ENCODE results near the gene PRSS2.
"Not testable (repeated sequence)": the region's sequence is repeated elsewhere in the genome, so short reads cannot be mapped to it uniquely, and the experiment has no call there.

PRSS2 gene

GRCh38 chr7:142770661-142771352, at the start of gene PRSS2:
TSS of gene PRSS2 (plus strand) at chr7:142770970. CDS start at chr7:142770983, 13 bp downstream.
- no peak for DNase-seq (ENCODE audit: low read depth)
- TF ChIP-seq CTCF (conservative IDR thresholded peaks at IDR 0.05; ENCODE audit: control insufficient read depth, insufficient read depth, low read depth, low read length), result no peak
- no peak within 1 kb of the TSS for H3K4me3 ChIP-seq (ENCODE audit: control insufficient read depth, low read depth, low read length)

- DNase-seq (ENCODE audit: low read depth), result no peak
These were observed 49.8 kb upstream of the PRSS2 start for GRCh38 chr7:142720986-142721385.

GRCh38 chr7:142722248-142722794, 48.4 kb upstream of the PRSS2 start:
- no peak for TF ChIP-seq CTCF (conservative IDR thresholded peaks at IDR 0.05; ENCODE audit: control insufficient read depth, insufficient read depth, low read depth, low read length)
- no peak overlapping the region for H3K4me3 ChIP-seq (ENCODE audit: control insufficient read depth, low read depth, low read length)

More at GRCh38 chr7:142720986-142721385, 49.8 kb upstream of the PRSS2 start:
- no peak for TF ChIP-seq CTCF (conservative IDR thresholded peaks at IDR 0.05; ENCODE audit: control insufficient read depth, insufficient read depth, low read depth, low read length)
- no peak overlapping the region for H3K4me3 ChIP-seq (ENCODE audit: control insufficient read depth, low read depth, low read length)

GRCh38 chr7:142733271-142733670, 37.5 kb upstream of the PRSS2 start:
- H3K4me3 ChIP-seq (ENCODE audit: control insufficient read depth, low read depth, low read length), result no peak overlapping the region
- no peak for TF ChIP-seq CTCF (conservative IDR thresholded peaks at IDR 0.05; ENCODE audit: control insufficient read depth, insufficient read depth, low read depth, low read length)

More at GRCh38 chr7:142722248-142722794, 48.4 kb upstream of the PRSS2 start:
- no peak for DNase-seq (ENCODE audit: low read depth)

GRCh38 chr7:142739923-142740492, 30.8 kb upstream of the PRSS2 start:
- no peak for DNase-seq (ENCODE audit: low read depth)
- no peak for TF ChIP-seq CTCF (conservative IDR thresholded peaks at IDR 0.05; ENCODE audit: control insufficient read depth, insufficient read depth, low read depth, low read length)
- H3K4me3 ChIP-seq (ENCODE audit: control insufficient read depth, low read depth, low read length), result no peak overlapping the region

More at GRCh38 chr7:142733271-142733670, 37.5 kb upstream of the PRSS2 start:
- no peak for DNase-seq (ENCODE audit: low read depth)

- no peak overlapping the region for H3K4me3 ChIP-seq (ENCODE audit: control insufficient read depth, low read depth, low read length)
- no peak for TF ChIP-seq CTCF (conservative IDR thresholded peaks at IDR 0.05; ENCODE audit: control insufficient read depth, insufficient read depth, low read depth, low read length)
- DNase-seq (ENCODE audit: low read depth), result no peak
These were observed 30.0 kb upstream of the PRSS2 start for GRCh38 chr7:142740786-142741185.

GRCh38 chr7:142741932-142742331, 28.8 kb upstream of the PRSS2 start:
- DNase-seq (ENCODE audit: low read depth); H3K4me3 ChIP-seq (ENCODE audit: control insufficient read depth, low read depth, low read length): not testable (repeated sequence)
